Measurements from ENCODE around the gene CAPN1.
"Not testable (repeated sequence)": the region's sequence is repeated elsewhere in the genome, so short reads cannot be mapped to it uniquely, and the experiment has no call there.

Gene CAPN1

GRCh38 chr11:65160643-65161042 lies 21.1 kb upstream of the CAPN1 start:
- DNase-seq, result no peak

- no peak for DNase-seq
Measured at GRCh38 chr11:65163684-65164083, 18.0 kb upstream of the CAPN1 start.

GRCh38 chr11:65165410-65166317 lies 16.1 kb upstream of the CAPN1 start:
- DNase-seq, result no peak

GRCh38 chr11:65166893-65167292 lies 14.8 kb upstream of the CAPN1 start:
- DNase-seq, result no peak

- DNase-seq, result no peak
Measured at GRCh38 chr11:65167656-65168055, 14.1 kb upstream of the CAPN1 start.

GRCh38 chr11:65169164-65169641 lies 12.5 kb upstream of the CAPN1 start:
- no peak for DNase-seq

- DNase-seq, result no peak
Measured at GRCh38 chr11:65170058-65170534, 11.6 kb upstream of the CAPN1 start, which contains the start of gene SPDYC. TSS of gene SPDYC (plus strand) at chr11:65170233. CDS start at chr11:65171358, 1,125 bp downstream.

GRCh38 chr11:65172600-65172999 lies 9.1 kb upstream of the CAPN1 start:
- DNase-seq, result no peak

GRCh38 chr11:65174571-65175010 lies 7.1 kb upstream of the CAPN1 start:
- DNase-seq, result not testable (repeated sequence)

- peak in 2 of 4 experiments; percentile 27 to 48 for DNase-seq
Measured at GRCh38 chr11:65180877-65181568, 705 bp upstream of the CAPN1 start.

GRCh38 chr11:65182258-65183170 lies 786 bp downstream of the CAPN1 start:
- no peak for DNase-seq

GRCh38 chr11:65183201-65183891 lies 1.6 kb downstream of the CAPN1 start:
- no peak for DNase-seq

GRCh38 chr11:65184146-65184545 lies 2.4 kb downstream of the CAPN1 start:
- no peak for DNase-seq

GRCh38 chr11:65185171-65185570 lies 3.4 kb downstream of the CAPN1 start:
- no peak for DNase-seq

GRCh38 chr11:65185869-65186341 lies 4.2 kb downstream of the CAPN1 start:
- DNase-seq, result no peak

GRCh38 chr11:65186701-65187100 lies 5.0 kb downstream of the CAPN1 start:
- no peak for DNase-seq

GRCh38 chr11:65187146-65187675 lies 5.5 kb downstream of the CAPN1 start:
- DNase-seq, result no peak

GRCh38 chr11:65187971-65188461 lies 6.3 kb downstream of the CAPN1 start:
- no peak for DNase-seq

- DNase-seq, result no peak
Measured at GRCh38 chr11:65188486-65188885, 6.8 kb downstream of the CAPN1 start.

GRCh38 chr11:65189191-65189590 lies 7.5 kb downstream of the CAPN1 start:
- DNase-seq, result no peak

GRCh38 chr11:65194564-65194963 lies 12.8 kb downstream of the CAPN1 start:
- DNase-seq, result no peak
